PC-9 (cell line): ENCODE results near the gene MAP3K4. TPM values are rescaled to one million over a fixed set of nuclear protein-coding genes. Genes with fewer than 3 reads are reported as not detected.
"Not testable (repeated sequence)": the region's sequence is repeated elsewhere in the genome, so short reads cannot be mapped to it uniquely, and the experiment has no call there.

Experiments used
- BruUV-seq: library from RNA; stranded (reverse); fragments of 400-500 nt; replicated peaks from 2 replicates; lab custom pipeline; 2021; lab: Mats Ljungman, UMichigan
- CTCF ChIA-PET: fragments of 300-600 bp; sonication (Branson Sonifier 250); formaldehyde crosslinking; loops from one replicate; lab custom pipeline; 2022; ENCODE audit warnings: antibody characterized with exemption; lab: Charles Lee
- POLR2A ChIA-PET: fragments of 300-600 bp; sonication (Branson Sonifier 250); formaldehyde crosslinking; loops from one replicate; lab custom pipeline; 2022; ENCODE audit warnings: antibody characterized with exemption; ENCODE audit not compliant: unreplicated experiment; lab: Charles Lee
- DNase-seq, 2 experiments: peaks; one replicate each; pipeline versions ENCODE4 v3.0.0 to v3.0.0-alpha.2; 2015 to 2022; ENCODE audit warnings: mixed read lengths in 1 of 2
- H2AFZ ChIP-seq: fragments of 200-600 bp; sonication (generic); 2 replicates; pipeline ENCODE4 v1.8.1; 2017; ENCODE audit warnings: antibody characterized with exemption
- H3F3A ChIP-seq: fragments of 200-600 bp; sonication (generic); 2 replicates; pipeline ENCODE4 v1.8.1; 2017; ENCODE audit warnings: antibody characterized with exemption, mild to moderate bottlenecking, low read depth; ENCODE audit not compliant: insufficient read depth
- H3K27ac ChIP-seq: fragments of 200-600 bp; sonication (generic); 2 replicates; pipeline ENCODE4 v1.6.1; 2016; ENCODE audit warnings: mixed run types
- H3K27me3 ChIP-seq: fragments of 200-600 bp; sonication (generic); 2 replicates; pipeline ENCODE4 v1.6.1; 2016; ENCODE audit warnings: low read depth, mixed run types; ENCODE audit not compliant: insufficient read depth
- H3K36me3 ChIP-seq: fragments of 200-600 bp; sonication (generic); 2 replicates; pipeline ENCODE4 v1.6.1; 2016; ENCODE audit warnings: low read depth, mixed run types
- H3K4me1 ChIP-seq: fragments of 200-600 bp; sonication (generic); replicated peaks from 2 replicates; pipeline ENCODE4 v1.6.1; 2016; ENCODE audit warnings: mixed run types; ENCODE audit not compliant: insufficient read depth
- H3K4me2 ChIP-seq: fragments of 200-600 bp; sonication (generic); 2 replicates; pipeline ENCODE4 v1.6.1; 2017; ENCODE audit warnings: mixed run types
- H3K4me3 ChIP-seq: fragments of 200-600 bp; sonication (generic); 2 replicates; pipeline ENCODE4 v1.6.1; 2016; ENCODE audit warnings: mixed run types
- H3K79me2 ChIP-seq: fragments of 200-600 bp; sonication (generic); 2 replicates; pipeline ENCODE4 v1.6.1; 2017; ENCODE audit warnings: low read depth, mixed run types
- H3K9me2 ChIP-seq: fragments of 200-600 bp; sonication (generic); 2 replicates; pipeline ENCODE4 v1.8.1; 2017; ENCODE audit warnings: mild to moderate bottlenecking; ENCODE audit not compliant: insufficient read depth
- H3K9me3 ChIP-seq: fragments of 200-600 bp; sonication (generic); 2 replicates; pipeline ENCODE4 v1.8.1; 2016; ENCODE audit warnings: low read depth; ENCODE audit not compliant: insufficient read depth
- H4K20me1 ChIP-seq: fragments of 200-600 bp; sonication (generic); 2 replicates; pipeline ENCODE4 v1.8.1; 2017; ENCODE audit not compliant: insufficient read depth
- EZH2 ChIP-seq: fragments of 200-600 bp; sonication (generic); IDR thresholded peaks from 2 replicates; pipeline ENCODE4 v1.8.0; 2017; ENCODE audit warnings: antibody characterized with exemption, low read depth
- intact Hi-C: fragments of 100-400 bp; cut with micrococcal nuclease; formaldehyde crosslinking; loops from one replicate; pipeline ENCODE4 v1.10.0; 2022; ENCODE audit not compliant: unreplicated experiment
- total RNA-seq: library from RNA; stranded (reverse); gene quantifications from 2 replicates; pipeline ENCODE4 v1.2.3, GENCODE V29; 2021
- TF ChIP-seq, protein P1 (sequence below): fragments of 200-600 bp; sonication (generic); conservative IDR thresholded peaks from 2 replicates; pipeline ENCODE4 v1.6.1; 2017; ENCODE audit warnings: mixed run types, antibody characterized with exemption, mild to moderate bottlenecking, moderate library complexity

MAP3K4 gene
- total RNA-seq, 1 experiment from 2014 or later = 13.0 TPM

DNA sequence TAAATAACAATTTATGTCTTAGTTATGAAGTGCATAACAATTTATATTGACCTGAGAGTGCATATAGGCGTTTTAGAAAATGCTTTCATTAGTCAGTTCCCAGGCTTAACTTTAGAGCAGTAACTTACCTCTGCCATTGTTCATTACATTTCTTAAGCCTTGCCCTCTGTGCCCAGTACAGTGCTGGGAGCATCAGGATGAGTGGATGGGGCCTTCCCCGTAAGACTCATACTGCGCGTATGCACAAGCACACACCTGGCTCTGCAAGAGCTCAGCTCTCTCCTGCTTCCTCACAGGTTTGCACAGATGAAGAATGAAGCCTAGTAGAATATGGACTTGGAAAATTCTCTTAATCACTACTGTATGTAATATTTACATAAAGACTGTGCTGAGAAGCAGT, 125.0 kb downstream of the MAP3K4 start:
- no peaks in the 10 kb centered on the region for H3K36me3 ChIP-seq
- H3K27me3 ChIP-seq = no peaks in the 10 kb centered on the region
- H3K4me2 ChIP-seq = no peak overlapping the region
- no TSS peak for BruUV-seq
- no peak overlapping the region for H3K4me3 ChIP-seq
- DNase-seq = no peak
- CTCF ChIA-PET = no interaction called here
- no peaks in the 10 kb centered on the region; the same call in 1 of the 2 replicates for H3K9me2 ChIP-seq
- POLR2A ChIA-PET = no interaction called here
- no peak overlapping the region for H3K27ac ChIP-seq
- no peaks in the 10 kb centered on the region for H3K4me1 ChIP-seq
- no peak for TF ChIP-seq EZH2
- TF ChIP-seq, protein P1, sequence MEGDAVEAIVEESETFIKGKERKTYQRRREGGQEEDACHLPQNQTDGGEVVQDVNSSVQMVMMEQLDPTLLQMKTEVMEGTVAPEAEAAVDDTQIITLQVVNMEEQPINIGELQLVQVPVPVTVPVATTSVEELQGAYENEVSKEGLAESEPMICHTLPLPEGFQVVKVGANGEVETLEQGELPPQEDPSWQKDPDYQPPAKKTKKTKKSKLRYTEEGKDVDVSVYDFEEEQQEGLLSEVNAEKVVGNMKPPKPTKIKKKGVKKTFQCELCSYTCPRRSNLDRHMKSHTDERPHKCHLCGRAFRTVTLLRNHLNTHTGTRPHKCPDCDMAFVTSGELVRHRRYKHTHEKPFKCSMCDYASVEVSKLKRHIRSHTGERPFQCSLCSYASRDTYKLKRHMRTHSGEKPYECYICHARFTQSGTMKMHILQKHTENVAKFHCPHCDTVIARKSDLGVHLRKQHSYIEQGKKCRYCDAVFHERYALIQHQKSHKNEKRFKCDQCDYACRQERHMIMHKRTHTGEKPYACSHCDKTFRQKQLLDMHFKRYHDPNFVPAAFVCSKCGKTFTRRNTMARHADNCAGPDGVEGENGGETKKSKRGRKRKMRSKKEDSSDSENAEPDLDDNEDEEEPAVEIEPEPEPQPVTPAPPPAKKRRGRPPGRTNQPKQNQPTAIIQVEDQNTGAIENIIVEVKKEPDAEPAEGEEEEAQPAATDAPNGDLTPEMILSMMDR = no peak
- H4K20me1 ChIP-seq = no peaks in the 10 kb centered on the region
- H2AFZ ChIP-seq = no peak overlapping the region
- H3K9me3 ChIP-seq = no peaks in the 10 kb centered on the region
- no peaks in the 10 kb centered on the region for H3F3A ChIP-seq
- intact Hi-C loops = no loop called here
- H3K79me2 ChIP-seq = no peaks in the 10 kb centered on the region

DNA sequence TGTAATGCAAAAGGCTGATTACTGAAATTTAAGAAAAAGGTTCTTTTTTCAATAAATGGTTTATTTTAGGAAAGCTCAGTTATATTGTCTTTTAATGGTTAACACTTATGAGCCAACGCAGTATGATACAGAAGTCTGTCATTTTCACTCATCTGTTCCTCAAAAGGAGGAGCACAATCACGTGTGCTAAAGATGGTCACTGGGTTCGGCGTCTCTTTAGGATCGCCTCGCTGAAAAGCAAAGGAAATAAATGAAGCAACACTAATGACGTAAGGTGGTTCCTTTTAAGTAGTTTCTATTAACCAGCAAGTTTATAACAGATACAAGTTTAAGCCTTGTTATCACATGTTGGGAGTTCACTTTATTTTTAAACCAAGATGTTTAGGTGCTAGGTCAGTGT, 125.7 kb downstream of the MAP3K4 start:
- TF ChIP-seq, protein P1 = no peak
- no peak for TF ChIP-seq EZH2
- Histone ChIP-seq H3K27me3 (no peaks in the 10 kb centered on the region), H3K4me1 (no peaks in the 10 kb centered on the region), H3K36me3 (no peaks in the 10 kb centered on the region), H3K79me2 (no peaks in the 10 kb centered on the region), H3K9me2 (no peaks in the 10 kb centered on the region; the same call in 1 of the 2 replicates), H3K9me3 (no peaks in the 10 kb centered on the region), H3K27ac (no peak overlapping the region), H4K20me1 (no peaks in the 10 kb centered on the region), H3F3A (no peaks in the 10 kb centered on the region), H3K4me2 (no peak overlapping the region), H2AFZ (no peak overlapping the region), H3K4me3 (no peak overlapping the region)
- DNase-seq = no peak
- no TSS peak for BruUV-seq
- CTCF ChIA-PET = no interaction called here
- intact Hi-C loops = no loop called here
- POLR2A ChIA-PET = no interaction called here

DNA sequence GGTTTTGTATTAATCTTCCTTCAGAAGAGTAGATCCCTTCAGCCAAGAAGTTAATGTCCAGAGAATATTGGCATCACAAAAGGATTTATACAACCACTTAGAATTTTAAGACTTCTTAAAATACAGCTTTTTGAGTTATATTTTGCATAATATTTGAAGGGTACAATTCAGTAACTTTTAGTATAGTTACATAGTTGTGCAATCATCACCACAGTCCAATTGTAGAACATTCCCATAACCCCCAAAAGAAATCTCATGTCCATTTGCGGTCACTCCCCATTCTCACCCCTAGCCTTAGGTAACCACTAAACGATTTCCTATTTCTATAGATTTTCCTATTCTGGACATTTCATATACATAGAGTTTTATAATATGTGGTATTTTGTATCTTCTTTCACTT, 126.4 kb downstream of the MAP3K4 start:
- no peak for TF ChIP-seq EZH2
- TF ChIP-seq, protein P1 = no peak
- Histone ChIP-seq H3K36me3 (no peaks in the 10 kb centered on the region), H3K9me3 (no peaks in the 10 kb centered on the region), H2AFZ (no peak overlapping the region), H3K79me2 (no peaks in the 10 kb centered on the region), H4K20me1 (no peaks in the 10 kb centered on the region), H3F3A (no peaks in the 10 kb centered on the region), H3K4me2 (no peak overlapping the region), H3K9me2 (no peaks in the 10 kb centered on the region; the same call in 1 of the 2 replicates), H3K27me3 (no peaks in the 10 kb centered on the region), H3K27ac (no peak overlapping the region), H3K4me3 (no peak overlapping the region), H3K4me1 (no peaks in the 10 kb centered on the region)
- intact Hi-C loops = no loop called here
- no peak for DNase-seq
- BruUV-seq = no TSS peak
- ChIA-PET CTCF (no interaction called here), POLR2A (no interaction called here)

GRCh38 chr6:161123319-161123718, 131.8 kb downstream of the MAP3K4 start:
- H3K27ac ChIP-seq, H3K4me3 ChIP-seq, H3K36me3 ChIP-seq, intact Hi-C loops, H4K20me1 ChIP-seq, H3K4me2 ChIP-seq, H2AFZ ChIP-seq, POLR2A ChIA-PET, H3K9me2 ChIP-seq, BruUV-seq, DNase-seq, H3K27me3 ChIP-seq, H3K9me3 ChIP-seq, H3F3A ChIP-seq, H3K79me2 ChIP-seq, CTCF ChIA-PET, H3K4me1 ChIP-seq: not testable (repeated sequence)
